PC-3 (cell line): ENCODE measurements around the gene PTPRN2. TPM values are rescaled to one million over a fixed set of nuclear protein-coding genes. Genes with fewer than 3 reads are reported as not detected.

Experiments
- ATAC-seq: fragments of 200-7000 bp; cut with Tn5 transposase; 2 replicates; pipeline ENCODE4 v1.9.1; 2020; ENCODE audit warnings: mild to moderate bottlenecking, moderate library complexity
- BruUV-seq: library from RNA; stranded (reverse); fragments of 400-500 nt; replicated peaks from 2 replicates; lab custom pipeline; 2021; lab: Mats Ljungman, UMichigan
- CTCF ChIA-PET: fragments of 300-600 bp; sonication (Branson Sonifier 250); formaldehyde crosslinking; loops from one replicate; lab custom pipeline; 2022; ENCODE audit warnings: antibody characterized with exemption; lab: Charles Lee
- POLR2A ChIA-PET: fragments of 300-600 bp; sonication (Branson Sonifier 250); formaldehyde crosslinking; loops from one replicate; lab custom pipeline; 2022; ENCODE audit warnings: antibody characterized with exemption; ENCODE audit not compliant: unreplicated experiment; lab: Charles Lee
- DNase-seq: peaks from one replicate; pipeline ENCODE4 v3.0.0-alpha.2; 2015
- H2AFZ ChIP-seq: fragments of 300-600 bp; sonication (generic); 2 replicates; pipeline ENCODE4 v1.6.0; 2016; ENCODE audit warnings: antibody characterized with exemption, low read length
- H3F3A ChIP-seq: fragments of 300-600 bp; sonication (generic); one replicate; pipeline ENCODE4 v1.6.0; 2017; ENCODE audit warnings: antibody characterized with exemption, low read length, control low read depth, mild to moderate bottlenecking; ENCODE audit not compliant: unreplicated experiment
- H3K27ac ChIP-seq: fragments of 300-600 bp; sonication (generic); 2 replicates; pipeline ENCODE4 v1.5.1; 2016; ENCODE audit warnings: mild to moderate bottlenecking, low read length
- H3K27me3 ChIP-seq: fragments of 300-600 bp; sonication (generic); 2 replicates; pipeline ENCODE4 v1.6.1; 2016; ENCODE audit warnings: low read length, mixed read lengths
- H3K36me3 ChIP-seq: fragments of 300-600 bp; sonication (generic); 2 replicates; pipeline ENCODE4 v1.6.1; 2016; ENCODE audit warnings: low read depth, mixed run types, low read length, mixed read lengths
- H3K4me1 ChIP-seq: fragments of 300-600 bp; sonication (generic); 2 replicates; pipeline ENCODE4 v1.5.1; 2016; ENCODE audit warnings: low read length; ENCODE audit not compliant: insufficient read depth
- H3K4me2 ChIP-seq: fragments of 300-600 bp; sonication (generic); 2 replicates; pipeline ENCODE4 v1.6.0; 2016; ENCODE audit warnings: low read length
- H3K4me3 ChIP-seq: fragments of 300-600 bp; sonication (generic); 2 replicates; pipeline ENCODE4 v1.5.1; 2016; ENCODE audit warnings: mild to moderate bottlenecking, low read length, mixed read lengths
- H3K79me2 ChIP-seq: fragments of 300-600 bp; sonication (generic); 2 replicates; pipeline ENCODE4 v1.6.1; 2017; ENCODE audit warnings: low read length, mixed read lengths
- H3K9ac ChIP-seq: fragments of 300-600 bp; sonication (generic); 2 replicates; pipeline ENCODE4 v1.6.0; 2016; ENCODE audit warnings: mild to moderate bottlenecking, low read length
- H3K9me2 ChIP-seq: fragments of 300-600 bp; sonication (generic); replicated peaks from 2 replicates; pipeline ENCODE4 v1.6.1; 2016; ENCODE audit warnings: mixed run types, low read length, mixed read lengths
- H3K9me3 ChIP-seq: fragments of 300-600 bp; sonication (generic); 2 replicates; pipeline ENCODE4 v1.6.1; 2016; ENCODE audit warnings: low read length, mixed read lengths
- H4K20me1 ChIP-seq: fragments of 300-600 bp; sonication (generic); 2 replicates; pipeline ENCODE4 v1.6.1; 2016; ENCODE audit warnings: low read length, mixed read lengths
- CTCF ChIP-seq: fragments of 300-600 bp; sonication (generic); conservative IDR thresholded peaks from 2 replicates; pipeline ENCODE4 v1.5.1; 2017; ENCODE audit warnings: antibody characterized with exemption, low read depth, mild to moderate bottlenecking, low read length
- EZH2 ChIP-seq: fragments of 300-600 bp; sonication (generic); IDR thresholded peaks from one replicate; pipeline ENCODE4 v1.6.1; 2017; ENCODE audit warnings: antibody characterized with exemption, mild to moderate bottlenecking, low read length; ENCODE audit not compliant: unreplicated experiment
- EZH2phosphoT487 ChIP-seq: fragments of 300-600 bp; sonication (generic); IDR thresholded peaks from 2 replicates; pipeline ENCODE4 v1.6.1; 2018; ENCODE audit warnings: mild to moderate bottlenecking, antibody characterized with exemption, low read length, borderline replicate concordance
- intact Hi-C: fragments of 100-400 bp; cut with micrococcal nuclease; formaldehyde crosslinking; loops from 2 replicates; pipeline ENCODE4 v1.9.0; 2023
- total RNA-seq: library from RNA; depleted of rRNA; stranded (reverse); fragments of >200 nt; gene quantifications from 2 replicates; pipeline ENCODE4 v1.2.3, GENCODE V29; 2014

The PTPRN2 gene
- total RNA-seq, 1 experiment from 2014 or later: 3.2 TPM

DNA sequence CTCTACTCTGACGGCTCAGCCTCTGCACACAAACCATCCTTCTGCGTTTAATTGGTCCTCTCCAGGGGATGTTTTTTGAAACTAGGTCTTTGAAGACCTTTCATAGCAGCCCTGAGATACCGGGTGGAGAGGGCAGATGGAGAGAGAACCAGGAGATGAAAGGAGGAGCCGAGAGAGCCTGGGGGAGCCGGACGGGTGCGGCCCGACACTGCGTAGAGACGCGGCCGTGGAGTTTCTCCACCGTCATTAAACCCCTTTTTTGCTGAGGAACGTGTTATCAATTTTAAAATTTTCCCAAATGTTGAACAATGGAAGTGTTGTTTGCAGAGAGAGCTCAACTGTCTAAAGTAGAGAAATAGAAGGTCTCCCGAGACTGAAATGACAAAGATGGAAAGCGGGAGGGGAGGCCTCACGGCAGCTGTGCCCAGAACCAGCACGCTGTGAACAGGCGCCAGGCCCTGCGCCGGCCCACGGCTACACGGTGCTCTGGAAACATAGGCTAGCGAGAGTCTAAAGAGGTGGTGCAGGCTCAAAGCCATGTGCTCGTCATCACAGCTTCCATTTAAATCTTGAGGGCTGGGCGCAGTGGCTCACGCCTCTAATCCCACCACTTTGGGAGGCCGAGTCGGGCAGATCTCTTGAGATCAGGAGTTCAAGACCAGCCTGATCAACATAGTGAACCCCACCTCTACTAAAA lies 307.0 kb downstream of the PTPRN2 start:
- POLR2A ChIA-PET: no interaction called here
- no peaks in the 10 kb centered on the region for H4K20me1 ChIP-seq
- DNase-seq: no peak
- H3K4me2 ChIP-seq: no peak overlapping the region
- no peaks in the 10 kb centered on the region for H3K9me2 ChIP-seq
- no peak for ATAC-seq
- no peak overlapping the region for H2AFZ ChIP-seq
- H3K4me3 ChIP-seq: no peak overlapping the region
- BruUV-seq: no TSS peak
- no peaks in the 10 kb centered on the region for H3F3A ChIP-seq
- H3K79me2 ChIP-seq: no peaks in the 10 kb centered on the region
- H3K9ac ChIP-seq: no peak overlapping the region
- TF ChIP-seq EZH2phosphoT487 (no peak), CTCF (no peak), EZH2 (no peak)
- 0 out of 2 replicates have a peak, but pooled peaks cover 3% of the 10 kb centered on the region for H3K4me1 ChIP-seq
- CTCF ChIA-PET: no interaction called here
- no peaks in the 10 kb centered on the region for H3K27me3 ChIP-seq
- intact Hi-C loops: no loop called here
- H3K27ac ChIP-seq: no peak overlapping the region
- no peaks in the 10 kb centered on the region for H3K36me3 ChIP-seq
- no peaks in the 10 kb centered on the region for H3K9me3 ChIP-seq

DNA sequence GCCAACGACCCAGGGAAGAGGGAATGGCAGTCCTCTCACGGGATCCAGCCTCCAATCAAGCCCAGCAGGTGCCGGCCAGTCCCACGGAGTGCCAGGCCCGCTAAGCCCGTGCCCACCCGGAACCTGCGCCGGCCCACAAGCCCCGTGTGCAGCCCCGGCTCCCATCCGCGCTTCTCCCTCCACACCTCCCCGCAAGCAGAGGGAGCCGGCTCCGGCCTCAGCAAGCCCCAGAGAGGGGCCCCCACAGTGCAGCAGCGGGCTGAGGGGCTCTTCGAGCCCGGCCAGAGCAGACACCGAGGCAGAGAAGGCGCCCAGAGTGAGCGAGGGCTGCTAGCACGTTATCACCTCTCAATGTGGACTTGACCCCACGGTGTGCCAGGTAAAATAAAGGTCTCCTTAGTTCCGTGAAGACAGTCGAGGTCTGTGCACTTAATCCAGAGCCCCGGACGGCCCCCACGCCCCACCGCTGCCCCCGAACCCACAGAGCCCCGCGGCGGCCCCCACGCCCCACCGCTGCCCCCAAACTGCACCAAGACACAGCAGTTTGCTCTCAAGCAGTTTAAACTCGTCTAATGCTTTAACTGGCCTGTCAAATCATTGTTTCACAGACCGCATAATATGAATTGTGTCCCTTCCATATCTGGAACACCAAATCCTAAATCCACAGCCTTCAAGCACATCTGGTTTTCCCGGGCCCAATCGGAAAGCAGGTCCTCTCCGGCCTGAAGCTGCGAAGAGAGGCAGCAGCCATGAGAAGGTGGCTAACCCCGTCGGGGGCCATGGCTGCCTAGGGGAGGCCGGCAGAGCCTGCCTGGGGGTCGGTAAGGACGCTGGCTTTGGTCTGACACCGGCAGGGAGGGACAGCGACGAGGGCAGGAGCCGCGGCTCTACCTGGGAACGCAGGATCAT lies 307.8 kb downstream of the PTPRN2 start:
- no peak overlapping the region for H2AFZ ChIP-seq
- no peaks in the 10 kb centered on the region for H3K9me3 ChIP-seq
- DNase-seq (no peak), ATAC-seq (no peak)
- ChIA-PET CTCF (no interaction called here), POLR2A (no interaction called here)
- no peaks in the 10 kb centered on the region for H3K36me3 ChIP-seq
- H3F3A ChIP-seq: no peaks in the 10 kb centered on the region
- no peak overlapping the region for H3K9ac ChIP-seq
- no peak overlapping the region for H3K4me2 ChIP-seq
- H3K4me1 ChIP-seq: 0 out of 2 replicates have a peak, but pooled peaks cover 3% of the 10 kb centered on the region
- no peaks in the 10 kb centered on the region for H3K79me2 ChIP-seq
- no peaks in the 10 kb centered on the region for H4K20me1 ChIP-seq
- no peak overlapping the region for H3K4me3 ChIP-seq
- H3K27ac ChIP-seq: no peak overlapping the region
- no peaks in the 10 kb centered on the region for H3K9me2 ChIP-seq
- intact Hi-C loops: no loop called here
- H3K27me3 ChIP-seq: no peaks in the 10 kb centered on the region
- no peak for TF ChIP-seq EZH2
- TF ChIP-seq EZH2phosphoT487: no peak
- no peak for TF ChIP-seq CTCF
- BruUV-seq: no TSS peak
